Measurements from ENCODE around the gene HSPB1.

DNA sequence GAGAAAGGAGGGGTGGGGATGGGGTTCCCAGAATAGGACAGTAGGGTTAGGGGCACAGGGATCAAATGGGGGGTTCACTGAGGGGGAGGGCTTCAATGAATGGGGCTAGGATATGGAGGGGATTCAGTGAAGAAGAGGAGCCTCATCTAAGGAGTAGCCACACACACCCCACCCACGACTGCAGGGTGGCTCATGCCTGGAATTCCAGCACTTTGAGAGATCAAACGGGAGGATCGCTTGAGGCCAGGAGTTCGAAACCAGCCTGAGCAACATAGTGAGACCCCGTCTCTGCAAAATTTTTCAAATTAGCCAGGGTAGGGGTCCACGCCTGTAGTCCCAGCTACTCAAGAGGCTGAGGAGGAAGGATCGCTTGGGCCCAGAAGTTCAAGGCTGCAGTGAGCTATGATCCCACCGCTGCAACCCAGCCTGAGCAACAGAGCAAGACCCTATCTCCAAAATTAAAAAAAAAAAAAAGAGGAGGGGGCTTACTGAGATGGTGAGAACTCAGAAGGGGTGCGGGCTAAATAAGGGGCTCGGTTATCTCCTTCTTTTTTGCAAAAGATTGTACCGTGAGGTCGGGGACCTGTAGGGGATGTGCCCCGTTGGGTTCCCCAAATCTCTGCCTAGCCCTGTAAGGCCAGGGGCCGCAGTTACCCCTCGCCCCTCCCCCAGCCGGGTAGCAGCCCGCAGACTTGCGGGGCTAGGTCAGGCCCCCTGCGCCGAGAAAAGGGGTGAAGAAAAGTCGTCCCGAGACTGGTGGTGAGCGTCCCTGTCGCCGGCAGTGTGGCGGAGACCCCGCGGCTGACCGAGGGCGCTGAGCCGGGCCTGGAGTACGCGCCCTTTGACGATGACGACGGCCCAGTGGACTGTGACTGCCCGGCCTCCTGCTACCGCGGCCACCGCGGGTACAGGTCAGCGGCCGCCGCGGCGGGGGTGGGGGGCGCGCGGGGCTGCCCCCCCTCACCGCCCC, 43.1 kb upstream of the HSPB1 start:
- TF ChIP-seq, protein P1, sequence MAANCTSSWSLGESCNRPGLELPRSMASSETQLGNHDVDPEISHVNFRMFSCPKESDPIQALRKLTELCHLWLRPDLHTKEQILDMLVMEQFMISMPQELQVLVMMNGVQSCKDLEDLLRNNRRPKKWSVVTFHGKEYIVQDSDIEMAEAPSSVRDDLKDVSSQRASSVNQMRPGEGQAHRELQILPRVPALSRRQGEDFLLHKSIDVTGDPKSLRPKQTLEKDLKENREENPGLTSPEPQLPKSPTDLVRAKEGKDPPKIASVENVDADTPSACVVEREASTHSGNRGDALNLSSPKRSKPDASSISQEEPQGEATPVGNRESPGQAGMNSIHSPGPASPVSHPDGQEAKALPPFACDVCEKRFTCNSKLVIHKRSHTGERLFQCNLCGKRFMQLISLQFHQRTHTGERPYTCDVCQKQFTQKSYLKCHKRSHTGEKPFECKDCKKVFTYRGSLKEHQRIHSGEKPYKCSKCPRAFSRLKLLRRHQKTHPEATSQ (CRISPR knock-in tag; IDR thresholded peaks at IDR 0.05; ENCODE audit: borderline replicate concordance), result no peak
- TF ChIP-seq, protein P2, sequence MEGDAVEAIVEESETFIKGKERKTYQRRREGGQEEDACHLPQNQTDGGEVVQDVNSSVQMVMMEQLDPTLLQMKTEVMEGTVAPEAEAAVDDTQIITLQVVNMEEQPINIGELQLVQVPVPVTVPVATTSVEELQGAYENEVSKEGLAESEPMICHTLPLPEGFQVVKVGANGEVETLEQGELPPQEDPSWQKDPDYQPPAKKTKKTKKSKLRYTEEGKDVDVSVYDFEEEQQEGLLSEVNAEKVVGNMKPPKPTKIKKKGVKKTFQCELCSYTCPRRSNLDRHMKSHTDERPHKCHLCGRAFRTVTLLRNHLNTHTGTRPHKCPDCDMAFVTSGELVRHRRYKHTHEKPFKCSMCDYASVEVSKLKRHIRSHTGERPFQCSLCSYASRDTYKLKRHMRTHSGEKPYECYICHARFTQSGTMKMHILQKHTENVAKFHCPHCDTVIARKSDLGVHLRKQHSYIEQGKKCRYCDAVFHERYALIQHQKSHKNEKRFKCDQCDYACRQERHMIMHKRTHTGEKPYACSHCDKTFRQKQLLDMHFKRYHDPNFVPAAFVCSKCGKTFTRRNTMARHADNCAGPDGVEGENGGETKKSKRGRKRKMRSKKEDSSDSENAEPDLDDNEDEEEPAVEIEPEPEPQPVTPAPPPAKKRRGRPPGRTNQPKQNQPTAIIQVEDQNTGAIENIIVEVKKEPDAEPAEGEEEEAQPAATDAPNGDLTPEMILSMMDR (CRISPR knock-in tag; IDR thresholded peaks at IDR 0.05), result no peak

Data from HepG2 (cell line).